ENCODE data around the gene SZRD1.

The SZRD1 gene

GRCh38 chr1:16397120-16397519, 30.1 kb downstream of the SZRD1 start:
- no peak for DNase-seq

GRCh38 chr1:16398371-16398953, 31.4 kb downstream of the SZRD1 start:
- DNase-seq = no peak

- no peak for DNase-seq
Observed at GRCh38 chr1:16402742-16403141, 35.7 kb downstream of the SZRD1 start.

GRCh38 chr1:16405441-16405840, 38.4 kb downstream of the SZRD1 start:
- DNase-seq = no peak

GRCh38 chr1:16406868-16407267, 39.8 kb downstream of the SZRD1 start:
- DNase-seq = no peak

GRCh38 chr1:16409536-16410152, 42.6 kb downstream of the SZRD1 start:
- no peak for DNase-seq

- no peak for DNase-seq
Observed at GRCh38 chr1:16410803-16411202, 43.8 kb downstream of the SZRD1 start.

GRCh38 chr1:16413191-16413590, 46.1 kb downstream of the SZRD1 start:
- DNase-seq = no peak

GRCh38 chr1:16418823-16419425, 51.9 kb downstream of the SZRD1 start:
- DNase-seq = no peak

- DNase-seq = no peak
Observed at GRCh38 chr1:16420424-16421118, 53.5 kb downstream of the SZRD1 start.

GRCh38 chr1:16421201-16421600, 54.2 kb downstream of the SZRD1 start:
- no peak for DNase-seq

- no peak for DNase-seq
Observed at GRCh38 chr1:16422041-16422440, 55.0 kb downstream of the SZRD1 start.

- DNase-seq = no peak
Observed at GRCh38 chr1:16425125-16426025, 58.3 kb downstream of the SZRD1 start.

- DNase-seq = no peak
Observed at GRCh38 chr1:16430606-16431005, 63.6 kb downstream of the SZRD1 start.

GRCh38 chr1:16433030-16433429, 66.0 kb downstream of the SZRD1 start:
- DNase-seq = no peak

GRCh38 chr1:16434007-16434406, 67.0 kb downstream of the SZRD1 start:
- DNase-seq = no peak

GRCh38 chr1:16434501-16434900, 67.5 kb downstream of the SZRD1 start:
- no peak for DNase-seq

GRCh38 chr1:16436946-16437474, 70.0 kb downstream of the SZRD1 start, which contains the start of gene SPATA21:
SPATA21 (minus strand) TSS chr1:16437424; CDS start chr1:16431371, 6,053 bp downstream.
- DNase-seq = no peak

- no peak for DNase-seq
Observed at GRCh38 chr1:16438516-16438915, 71.5 kb downstream of the SZRD1 start.

- DNase-seq = no peak
Observed at GRCh38 chr1:16438924-16439323, 71.9 kb downstream of the SZRD1 start.

- no peak for DNase-seq
Observed at GRCh38 chr1:16440131-16440469, 73.1 kb downstream of the SZRD1 start.

GRCh38 chr1:16440470-16441281, 73.6 kb downstream of the SZRD1 start, which contains the start of gene NECAP2:
NECAP2 (plus strand) TSS chr1:16440724; CDS start chr1:16440762, 38 bp downstream.
- DNase-seq = peak; percentile 66
